ENCODE results near the gene ITGA7.

The ITGA7 gene

DNA sequence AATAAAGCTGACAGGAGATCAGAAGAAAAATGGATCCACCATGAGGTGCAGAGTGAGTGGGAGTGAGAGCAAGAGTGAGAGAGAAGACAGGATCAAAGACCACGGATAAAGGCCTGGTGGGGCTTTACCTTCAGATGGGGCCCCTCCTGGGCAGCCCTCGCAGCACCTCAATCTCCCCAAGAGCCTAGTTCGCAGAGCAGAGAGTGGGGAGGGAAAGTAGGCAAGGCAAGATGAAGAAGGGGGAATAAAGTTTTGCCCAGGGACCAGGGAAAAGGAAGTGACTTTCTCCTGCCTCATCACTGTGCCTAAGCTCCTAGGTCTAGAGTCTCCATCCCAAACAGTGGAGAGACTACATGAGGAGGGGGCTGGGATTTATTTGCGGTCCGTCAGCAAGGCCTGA, 60.7 kb downstream of the ITGA7 start:
- DNase-seq (ENCODE audit: low read depth): no peak

DNA sequence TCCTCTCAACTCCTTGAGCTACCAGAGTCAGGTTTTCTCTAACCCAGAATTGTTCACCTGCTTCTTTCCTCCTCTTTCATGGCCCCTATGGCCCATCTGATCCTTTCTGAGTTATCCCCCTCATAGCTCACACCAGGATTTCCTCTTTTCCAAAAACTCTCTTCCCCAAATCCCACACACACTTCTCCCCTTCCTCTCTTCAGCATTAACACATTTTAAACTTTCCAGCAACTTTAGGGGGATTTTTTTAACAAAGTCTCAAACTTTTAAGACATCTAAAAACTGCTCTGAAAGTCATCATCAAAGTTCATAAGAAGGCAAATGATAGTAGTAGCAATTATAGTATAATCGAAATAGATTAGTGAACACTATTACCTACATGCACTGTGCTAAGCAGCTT, 63.1 kb downstream of the ITGA7 start:
- no peak for DNase-seq (ENCODE audit: low read depth)

DNA sequence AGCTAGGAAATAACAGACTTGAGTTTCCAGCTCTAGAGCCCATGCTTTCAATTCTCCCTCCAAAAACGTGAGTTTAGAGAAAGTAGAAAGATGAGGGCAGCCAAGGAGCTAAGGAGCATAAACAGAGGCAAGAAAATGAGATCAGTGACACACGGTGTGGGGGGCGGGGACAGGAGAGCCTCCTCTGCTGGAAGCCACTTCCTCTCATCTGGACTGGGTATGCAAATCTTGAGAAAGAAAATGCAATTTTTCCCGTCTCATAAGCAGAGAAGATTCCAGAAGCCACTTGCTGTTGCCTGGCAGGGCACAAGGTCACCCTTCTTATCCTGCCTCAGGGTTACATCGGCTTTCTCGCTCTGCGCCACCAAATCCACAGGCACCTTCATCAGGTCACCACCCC, 65.0 kb downstream of the ITGA7 start:
- DNase-seq (ENCODE audit: low read depth): no peak

DNA sequence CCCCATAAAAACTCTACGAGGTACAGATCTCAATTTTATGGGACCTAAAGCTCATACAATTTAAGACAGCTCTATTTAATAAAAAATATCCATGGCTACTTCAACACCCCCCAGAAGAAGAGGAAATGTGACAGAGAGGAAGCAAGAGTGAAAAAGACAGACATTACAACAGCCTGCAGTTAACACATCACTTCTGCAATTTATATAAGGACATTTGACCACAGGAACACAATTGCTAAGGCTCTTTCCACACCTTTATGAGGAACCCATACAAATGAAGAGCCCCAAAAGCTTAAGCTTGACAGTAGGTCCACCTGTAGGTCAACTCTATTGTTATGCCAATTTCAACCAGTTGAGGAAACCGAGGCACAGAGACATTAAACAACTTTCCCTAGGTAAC, 65.4 kb downstream of the ITGA7 start:
- no peak for DNase-seq (ENCODE audit: low read depth)

DNA sequence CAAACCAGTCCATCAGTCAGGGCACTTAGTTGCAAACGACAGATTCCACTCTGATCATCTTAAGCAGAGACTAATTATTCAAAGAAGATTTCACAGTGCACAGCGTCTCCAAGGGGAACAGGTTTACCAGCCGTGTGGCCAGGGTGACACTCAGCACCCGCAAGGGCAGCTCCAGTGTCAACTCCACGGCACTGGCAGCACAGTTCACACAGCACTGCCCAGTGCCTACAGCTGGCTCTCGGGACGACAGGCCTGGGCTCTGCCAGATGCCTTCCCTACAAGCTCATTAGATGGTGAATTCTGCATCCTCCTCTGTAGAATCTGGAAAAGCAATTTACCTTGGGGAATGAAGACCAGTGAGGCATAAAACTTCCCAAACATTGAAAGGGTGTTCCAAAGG, 66.1 kb downstream of the ITGA7 start:
- no peak for DNase-seq (ENCODE audit: low read depth)

DNA sequence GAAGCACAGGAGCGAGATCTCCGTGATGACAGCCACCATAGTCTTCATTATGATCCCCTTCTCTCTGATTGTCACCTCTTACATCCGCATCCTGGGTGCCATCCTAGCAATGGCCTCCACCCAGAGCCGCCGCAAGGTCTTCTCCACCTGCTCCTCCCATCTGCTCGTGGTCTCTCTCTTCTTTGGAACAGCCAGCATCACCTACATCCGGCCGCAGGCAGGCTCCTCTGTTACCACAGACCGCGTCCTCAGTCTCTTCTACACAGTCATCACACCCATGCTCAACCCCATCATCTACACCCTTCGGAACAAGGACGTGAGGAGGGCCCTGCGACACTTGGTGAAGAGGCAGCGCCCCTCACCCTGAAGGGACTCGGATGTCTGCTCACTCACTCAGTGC, 70.2 kb downstream of the ITGA7 start:
- DNase-seq (ENCODE audit: low read depth): no peak

DNA sequence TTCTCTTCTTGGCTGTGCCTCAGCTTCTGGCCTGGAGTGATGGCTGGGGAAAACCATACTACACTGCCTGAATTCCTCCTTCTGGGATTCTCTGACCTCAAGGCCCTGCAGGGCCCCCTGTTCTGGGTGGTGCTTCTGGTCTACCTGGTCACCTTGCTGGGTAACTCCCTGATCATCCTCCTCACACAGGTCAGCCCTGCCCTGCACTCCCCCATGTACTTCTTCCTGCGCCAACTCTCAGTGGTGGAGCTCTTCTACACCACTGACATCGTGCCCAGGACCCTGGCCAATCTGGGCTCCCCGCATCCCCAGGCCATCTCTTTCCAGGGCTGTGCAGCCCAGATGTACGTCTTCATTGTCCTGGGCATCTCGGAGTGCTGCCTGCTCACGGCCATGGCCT, 70.9 kb downstream of the ITGA7 start, which contains the start of gene OR10P1:
Gene OR10P1 (plus strand): TSS at position 40 of the 400 bp plus-strand sequence. CDS start 0 bp downstream, at position 40.
- DNase-seq (ENCODE audit: low read depth): no peak

DNA sequence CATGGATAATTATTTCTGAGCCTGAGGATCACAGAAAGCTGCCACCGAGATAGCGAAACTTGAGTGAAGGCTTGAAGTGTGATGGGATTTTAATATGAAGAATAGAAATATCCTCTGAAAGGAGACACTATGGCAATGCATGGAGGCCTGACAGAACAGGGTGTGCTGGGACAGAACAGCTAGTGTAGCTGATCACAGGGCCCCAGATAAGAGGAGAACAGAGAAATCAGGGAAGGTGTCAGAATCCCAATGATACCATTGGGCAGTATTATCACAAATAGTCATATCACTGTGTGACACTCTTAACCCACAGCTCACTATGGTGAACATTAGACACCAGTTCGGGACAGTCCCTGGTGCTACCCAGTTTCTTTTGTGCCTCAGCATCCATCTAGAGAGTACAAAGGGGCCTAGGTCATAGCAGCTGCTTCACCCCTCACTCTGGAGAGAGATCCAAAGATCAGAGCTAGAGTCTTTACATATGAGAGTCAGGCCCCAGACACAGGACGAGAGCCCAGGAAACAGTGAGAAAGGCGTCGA, 71.5 kb downstream of the ITGA7 start:
- no peak for DNase-seq (ENCODE audit: low read depth)

All from GM04503 (cell line).